Calu3 (cell line): ENCODE data around the gene ANKRD12. TPM values are rescaled to one million over a fixed set of nuclear protein-coding genes. Genes with fewer than 3 reads are reported as not detected.

Experiments
- BruUV-seq: library from RNA; stranded (reverse); fragments of 400-500 nt; replicated peaks from 2 replicates; lab custom pipeline; 2021; lab: Mats Ljungman, UMichigan
- CTCF ChIA-PET: fragments of 300-600 bp; sonication (Branson Sonifier 250); formaldehyde crosslinking; loops from one replicate; lab custom pipeline; 2022; ENCODE audit warnings: antibody characterized with exemption; lab: Charles Lee
- DNase-seq: peaks from one replicate; pipeline ENCODE4 v3.0.0; 2022
- H3K27ac Mint-ChIP-seq: one replicate; pipeline ENCODE4 v1.8.0; 2022; ENCODE audit warnings: mixed read lengths; ENCODE audit not compliant: unreplicated experiment
- H3K27me3 Mint-ChIP-seq: one replicate; pipeline ENCODE4 v1.8.0; 2022; ENCODE audit warnings: mixed read lengths; ENCODE audit not compliant: unreplicated experiment
- H3K36me3 Mint-ChIP-seq: one replicate; pipeline ENCODE4 v1.8.0; 2022; ENCODE audit warnings: mild to moderate bottlenecking, moderate library complexity, mixed read lengths; ENCODE audit not compliant: insufficient read depth, unreplicated experiment
- H3K4me1 Mint-ChIP-seq: one replicate; pipeline ENCODE4 v1.8.0; 2022; ENCODE audit warnings: mild to moderate bottlenecking, low read depth, mixed read lengths; ENCODE audit not compliant: unreplicated experiment
- H3K4me3 Mint-ChIP-seq: one replicate; pipeline ENCODE4 v1.8.0; 2022; ENCODE audit warnings: mild to moderate bottlenecking, low read depth, moderate library complexity, mixed read lengths; ENCODE audit not compliant: unreplicated experiment
- H3K9me3 Mint-ChIP-seq: one replicate; pipeline ENCODE4 v1.8.0; 2022; ENCODE audit warnings: low read depth, mixed read lengths; ENCODE audit not compliant: unreplicated experiment
- CTCF ChIP-seq: fragments of 200-600 bp; IDR thresholded peaks from one replicate; pipeline ENCODE4 v1.8.0; 2022; ENCODE audit warnings: antibody characterized with exemption; ENCODE audit not compliant: unreplicated experiment
- intact Hi-C: fragments of 100-400 bp; cut with micrococcal nuclease; formaldehyde crosslinking; loops from one replicate; pipeline ENCODE4 v1.10.0; 2022; ENCODE audit not compliant: unreplicated experiment
- total RNA-seq: library from RNA; stranded (reverse); gene quantifications from 2 replicates; pipeline ENCODE4 v1.2.3, GENCODE V29; 2022

ANKRD12 gene
- total RNA-seq, 1 experiment from 2014 or later: 40.7 TPM

- BruUV-seq: no TSS peak
- Mint-ChIP-seq H3K9me3 (no peaks in the 10 kb centered on the region), H3K36me3 (peaks cover 3% of the 10 kb centered on the region), H3K27me3 (no peaks in the 10 kb centered on the region), H3K4me3 (no peak overlapping the region), H3K27ac (no peak overlapping the region), H3K4me1 (no peaks in the 10 kb centered on the region)
- no peak for DNase-seq
- no peak for TF ChIP-seq CTCF
- intact Hi-C loops: loop anchor here (10.0 kb wide), 1 partner anchor 58 kb away; no protein-coding TSS in a partner anchor
- CTCF ChIA-PET: no interaction called here
These were observed 79.9 kb downstream of the ANKRD12 start for GRCh38 chr18:9216459-9216858.

- Mint-ChIP-seq H3K4me3 (no peak overlapping the region), H3K9me3 (no peaks in the 10 kb centered on the region), H3K36me3 (peaks cover 6% of the 10 kb centered on the region), H3K27me3 (no peaks in the 10 kb centered on the region), H3K4me1 (no peaks in the 10 kb centered on the region), H3K27ac (no peak overlapping the region)
- no TSS peak for BruUV-seq
- TF ChIP-seq CTCF: no peak
- CTCF ChIA-PET: no interaction called here
- intact Hi-C loops: loop anchor here (10.0 kb wide), 1 partner anchor 57 kb away; no protein-coding TSS in a partner anchor
- no peak for DNase-seq
These were observed 81.3 kb downstream of the ANKRD12 start for GRCh38 chr18:9217743-9218451.

- TF ChIP-seq CTCF: no peak
- Mint-ChIP-seq H3K4me1 (no peaks in the 10 kb centered on the region), H3K27me3 (no peaks in the 10 kb centered on the region), H3K4me3 (no peak overlapping the region), H3K36me3 (peaks cover 6% of the 10 kb centered on the region), H3K27ac (no peak overlapping the region), H3K9me3 (no peaks in the 10 kb centered on the region)
- no TSS peak for BruUV-seq
- CTCF ChIA-PET: no interaction called here
- no peak for DNase-seq
- intact Hi-C loops: no loop called here
These were observed 84.5 kb downstream of the ANKRD12 start for GRCh38 chr18:9221040-9221439.

GRCh38 chr18:9221661-9222060, 85.1 kb downstream of the ANKRD12 start:
- no TSS peak for BruUV-seq
- Mint-ChIP-seq H3K36me3 (peaks cover 6% of the 10 kb centered on the region), H3K4me1 (no peaks in the 10 kb centered on the region), H3K27me3 (no peaks in the 10 kb centered on the region), H3K27ac (no peak overlapping the region), H3K4me3 (no peak overlapping the region), H3K9me3 (no peaks in the 10 kb centered on the region)
- TF ChIP-seq CTCF: no peak
- DNase-seq: no peak
- intact Hi-C loops: no loop called here
- CTCF ChIA-PET: no interaction called here
